Measurements from ENCODE around the gene KCNJ8.
A peak's percentile ranks its signal among the peaks of the same experiment; 100 is the strongest.
"Not testable (repeated sequence)": the region's sequence is repeated elsewhere in the genome, so short reads cannot be mapped to it uniquely, and the experiment has no call there.

KCNJ8 gene

GRCh38 chr12:21774358-21775132 is at the start of gene KCNJ8:
Gene KCNJ8, minus strand, starts transcription at chr12:21774706. Its CDS starts 1,090 bp downstream, at chr12:21773616.
- DNase-seq (ENCODE audit: low read depth): no peak

GRCh38 chr12:21823581-21823980 is 49.1 kb upstream of the KCNJ8 start:
- no peak for DNase-seq (ENCODE audit: low read depth)

GRCh38 chr12:21819678-21820077 is 45.2 kb upstream of the KCNJ8 start:
- DNase-seq (ENCODE audit: low read depth): no peak

GRCh38 chr12:21819236-21819635 is 44.7 kb upstream of the KCNJ8 start:
- DNase-seq (ENCODE audit: low read depth): peak; percentile 22

- DNase-seq (ENCODE audit: low read depth): peak; percentile 34
These were observed 44.1 kb upstream of the KCNJ8 start for GRCh38 chr12:21818627-21819026.

GRCh38 chr12:21815306-21816062 is 41.0 kb upstream of the KCNJ8 start:
- DNase-seq (ENCODE audit: low read depth): no peak

- no peak for DNase-seq (ENCODE audit: low read depth)
These were observed 40.3 kb upstream of the KCNJ8 start for GRCh38 chr12:21814814-21815213.

GRCh38 chr12:21814327-21814726 is 39.8 kb upstream of the KCNJ8 start:
- DNase-seq (ENCODE audit: low read depth): no peak

- DNase-seq (ENCODE audit: low read depth): no peak
These were observed 39.2 kb upstream of the KCNJ8 start for GRCh38 chr12:21813751-21814150.

GRCh38 chr12:21813125-21813524 is 38.6 kb upstream of the KCNJ8 start:
- DNase-seq (ENCODE audit: low read depth): no peak

- not testable (repeated sequence) for DNase-seq (ENCODE audit: low read depth)
These were observed 37.8 kb upstream of the KCNJ8 start for GRCh38 chr12:21812340-21812739.

- no peak for DNase-seq (ENCODE audit: low read depth)
These were observed 34.6 kb upstream of the KCNJ8 start for GRCh38 chr12:21809100-21809499.

GRCh38 chr12:21806255-21806654 is 31.7 kb upstream of the KCNJ8 start:
- no peak for DNase-seq (ENCODE audit: low read depth)

GRCh38 chr12:21801522-21802288 is 27.2 kb upstream of the KCNJ8 start:
- DNase-seq (ENCODE audit: low read depth): no peak

- no peak for DNase-seq (ENCODE audit: low read depth)
These were observed 25.5 kb upstream of the KCNJ8 start for GRCh38 chr12:21800011-21800410.

GRCh38 chr12:21797539-21797938 is 23.0 kb upstream of the KCNJ8 start:
- no peak for DNase-seq (ENCODE audit: low read depth)

GRCh38 chr12:21795648-21796328 is 21.3 kb upstream of the KCNJ8 start:
- no peak for DNase-seq (ENCODE audit: low read depth)

- not testable (repeated sequence) for DNase-seq (ENCODE audit: low read depth)
These were observed 20.5 kb upstream of the KCNJ8 start for GRCh38 chr12:21794807-21795595.

- not testable (repeated sequence) for DNase-seq (ENCODE audit: low read depth)
These were observed 15.2 kb upstream of the KCNJ8 start for GRCh38 chr12:21789687-21790086.

GRCh38 chr12:21788089-21788983 is 13.8 kb upstream of the KCNJ8 start:
- DNase-seq (ENCODE audit: low read depth): no peak

Measured in non-pigmented ciliary epithelial cell (primary cell).